Stimulated activated CD4-positive, alpha-beta T cell treated with anti-CD3 and anti-CD28 coated beads, Interleukin-4, amount 100 ng/mL, for 48 hours (primary cell): ENCODE data around the gene TMEM163.
"Not testable (repeated sequence)": the region's sequence is repeated elsewhere in the genome, so short reads cannot be mapped to it uniquely, and the experiment has no call there.

Experiments used
- DNase-seq, 2 donors: peaks; one replicate each; pipeline ENCODE4 v3.0.0-alpha.2; 2020; ENCODE audit warnings: low read depth in 2 of 2

TMEM163 gene

DNA sequence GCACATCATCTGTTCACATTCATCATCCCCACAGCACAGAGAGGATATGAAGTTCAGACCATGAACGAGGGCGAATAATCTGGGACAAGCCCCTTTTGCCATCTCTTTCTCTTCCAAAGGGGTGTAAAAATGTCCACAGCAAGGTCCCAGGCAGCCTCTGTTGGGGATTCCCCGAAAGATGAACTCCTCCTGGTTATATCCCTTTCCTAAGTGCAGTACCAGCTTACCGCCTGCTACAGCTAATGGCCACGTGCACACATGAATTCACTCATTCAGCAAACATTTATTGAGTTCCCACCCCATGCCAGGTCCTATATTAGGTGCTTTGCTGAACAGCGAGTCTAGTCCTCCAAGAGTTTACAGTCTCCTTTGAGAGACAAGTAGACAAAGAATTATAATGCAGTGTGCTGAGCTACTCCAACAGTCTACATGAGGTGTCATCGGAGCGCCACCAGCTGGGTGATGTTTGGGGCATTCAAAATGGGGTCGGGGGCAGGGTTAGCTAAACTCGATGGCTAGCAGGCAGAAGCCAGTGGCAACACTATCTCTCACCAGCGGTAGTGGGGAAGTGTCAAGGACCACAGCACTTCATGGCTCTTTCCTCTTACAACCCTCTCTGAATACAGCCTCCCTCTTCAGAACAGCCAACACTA lies 228.9 kb downstream of the TMEM163 start:
- DNase-seq: no peak

DNA sequence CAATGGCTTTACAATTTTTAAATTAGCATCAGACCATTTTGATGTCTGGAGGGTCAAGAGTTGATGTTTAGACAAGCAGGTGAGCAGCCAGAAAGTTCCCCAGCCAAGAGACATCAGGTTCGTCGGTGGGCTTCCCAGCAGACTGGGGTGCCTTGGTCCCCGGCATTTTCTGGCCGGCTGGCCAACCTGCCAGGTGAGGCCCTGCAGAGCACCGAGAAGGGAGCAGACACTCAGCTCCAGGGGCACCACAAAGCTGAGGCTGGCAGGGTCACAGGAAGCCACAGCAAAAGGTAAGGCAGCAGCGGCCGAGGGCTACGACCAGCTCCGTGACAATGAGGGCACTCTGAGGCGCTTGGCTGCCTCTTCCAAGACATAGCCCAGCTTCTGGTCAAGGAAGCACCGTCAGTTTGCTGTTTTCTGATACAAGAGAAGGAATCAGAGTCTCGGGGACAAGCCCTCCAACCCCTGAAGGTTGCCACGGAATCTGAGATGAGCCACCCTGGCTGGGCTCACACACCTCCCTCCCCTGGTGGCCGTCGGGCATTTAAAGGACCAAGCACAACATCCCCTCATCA lies 235.9 kb downstream of the TMEM163 start:
- no peak for DNase-seq

DNA sequence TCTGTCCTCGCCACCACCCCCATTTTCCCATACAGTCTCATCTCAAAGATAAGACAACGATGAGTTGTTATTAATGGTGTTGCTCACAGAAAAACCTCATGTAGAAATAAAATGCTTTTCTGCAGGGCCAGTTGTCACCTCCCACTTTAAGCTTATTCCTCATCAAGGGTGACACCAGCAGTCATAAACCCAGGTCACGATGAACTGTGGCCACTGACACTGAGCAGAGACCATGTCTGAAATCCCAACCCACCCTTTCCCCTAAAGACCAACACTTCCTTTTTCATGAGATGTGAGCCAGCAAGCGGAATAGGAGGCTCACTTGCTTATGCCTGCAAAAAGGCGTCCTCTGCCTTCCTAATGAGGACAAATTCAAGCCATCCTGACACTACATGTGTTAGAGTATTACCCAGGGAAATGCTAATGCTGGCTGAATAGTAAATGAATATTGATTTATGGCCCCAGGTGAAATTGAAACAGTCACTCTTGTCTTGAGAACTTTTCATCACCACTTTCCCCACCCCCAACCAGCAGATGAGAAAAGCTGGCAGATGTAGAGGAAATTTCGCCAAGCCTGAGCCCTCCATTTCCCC lies 236.6 kb downstream of the TMEM163 start:
- DNase-seq: no peak

DNA sequence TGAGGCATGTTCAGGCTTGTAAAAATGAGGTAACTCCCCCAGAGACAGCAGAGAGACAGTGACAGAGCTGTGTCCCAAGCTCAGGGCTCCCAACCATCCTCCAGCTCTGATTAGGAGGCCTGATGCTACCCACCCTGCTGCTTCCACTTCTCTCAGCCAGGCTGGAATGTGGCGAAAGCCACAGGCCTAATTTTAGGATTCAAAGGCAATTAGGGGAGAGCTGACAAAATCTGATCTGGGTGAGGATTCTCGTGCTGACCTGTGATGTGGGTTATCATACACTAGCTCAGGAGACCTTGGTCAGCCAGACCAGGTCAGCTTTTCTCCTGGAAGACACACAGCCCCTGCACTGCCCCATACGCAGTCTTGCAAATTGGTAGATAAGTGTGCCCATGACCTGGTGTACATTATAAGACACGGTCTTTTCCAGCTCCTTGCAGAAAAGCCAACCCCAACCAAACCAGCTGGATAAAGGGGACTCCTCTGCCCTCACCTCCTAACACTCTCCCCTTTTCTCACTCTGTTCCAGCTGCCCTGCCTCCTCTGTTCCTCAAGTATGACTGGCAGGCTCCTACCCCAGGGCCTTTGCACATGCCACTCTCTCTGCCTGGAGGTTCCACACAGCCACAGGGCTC lies 239.0 kb downstream of the TMEM163 start:
- no peak for DNase-seq

DNA sequence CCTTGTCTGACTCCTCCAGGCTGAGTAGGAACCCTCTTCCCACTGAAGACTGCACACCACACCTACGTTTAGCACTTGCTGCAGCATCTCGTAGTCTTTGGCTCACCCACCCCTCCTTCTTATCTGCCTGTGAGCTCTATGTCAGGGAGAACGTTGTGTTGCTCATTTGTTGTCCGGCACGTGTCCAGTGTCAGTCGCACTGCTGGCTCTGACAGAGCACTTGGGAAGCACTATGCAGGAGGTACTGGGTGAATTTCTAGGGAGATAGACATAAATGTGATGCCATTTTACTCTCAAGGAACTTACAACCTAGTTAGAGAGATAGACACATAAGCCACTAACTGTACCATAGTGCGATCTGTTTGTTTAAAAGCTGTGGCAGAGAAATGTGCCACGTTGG lies 241.8 kb downstream of the TMEM163 start:
- DNase-seq: not testable (repeated sequence)

DNA sequence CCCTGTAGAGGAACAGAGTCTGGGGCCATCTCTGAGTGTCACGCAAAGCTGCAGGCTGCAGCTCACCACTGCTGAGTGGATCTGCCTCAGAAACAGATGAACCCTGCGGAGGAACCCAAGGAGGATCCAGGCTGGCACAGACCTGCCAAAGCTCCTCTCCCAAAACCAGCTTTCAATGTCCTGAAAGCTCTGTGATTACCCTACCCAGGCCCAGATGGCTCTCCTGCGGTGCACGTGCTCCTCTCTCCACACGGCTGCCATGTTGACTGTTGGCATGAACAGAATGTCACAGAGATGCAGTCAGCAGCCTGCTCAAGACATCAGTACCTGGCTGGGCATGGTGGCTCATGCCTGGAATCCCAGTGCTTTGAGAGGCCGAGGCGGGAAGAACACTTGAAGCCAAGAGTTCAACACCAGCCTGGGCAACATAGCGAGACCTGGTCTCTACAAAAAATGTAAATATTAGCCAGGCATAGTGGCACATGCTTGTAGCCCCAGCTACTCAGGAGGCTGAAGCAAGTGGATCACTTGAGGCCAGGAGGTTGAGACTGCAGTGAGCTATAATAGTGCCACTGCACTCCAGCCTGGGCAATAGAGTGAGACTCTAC lies 248.1 kb downstream of the TMEM163 start:
- DNase-seq: no peak

DNA sequence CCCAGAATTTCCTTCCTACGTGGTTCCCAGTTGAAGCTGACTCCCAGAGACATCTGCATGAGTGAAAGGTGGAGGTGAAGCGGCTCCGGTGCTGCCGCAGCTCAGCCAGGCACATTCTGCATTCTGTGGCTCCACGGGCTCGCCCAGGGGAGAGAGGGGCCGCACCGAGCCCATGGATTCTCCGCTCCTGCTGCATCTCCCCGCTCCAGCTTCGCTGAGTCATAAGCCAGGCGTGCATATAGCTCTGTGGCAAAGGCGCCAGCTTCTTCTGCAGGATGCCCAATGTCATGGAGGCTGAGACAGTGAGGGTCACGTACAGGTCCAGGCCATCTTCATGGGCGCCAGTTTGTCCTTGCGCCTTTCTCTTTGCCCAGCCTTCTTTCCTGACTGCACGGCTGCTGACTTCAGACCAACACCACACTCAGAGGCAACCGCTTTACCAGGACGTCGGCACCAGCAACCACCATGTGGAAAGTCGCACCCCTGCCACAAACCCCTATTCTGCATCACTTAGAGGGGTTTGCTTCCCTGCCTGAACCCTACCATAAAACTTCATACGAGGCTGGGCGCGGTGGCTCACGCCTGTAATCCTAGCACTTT lies 249.2 kb downstream of the TMEM163 start:
- no peak for DNase-seq

DNA sequence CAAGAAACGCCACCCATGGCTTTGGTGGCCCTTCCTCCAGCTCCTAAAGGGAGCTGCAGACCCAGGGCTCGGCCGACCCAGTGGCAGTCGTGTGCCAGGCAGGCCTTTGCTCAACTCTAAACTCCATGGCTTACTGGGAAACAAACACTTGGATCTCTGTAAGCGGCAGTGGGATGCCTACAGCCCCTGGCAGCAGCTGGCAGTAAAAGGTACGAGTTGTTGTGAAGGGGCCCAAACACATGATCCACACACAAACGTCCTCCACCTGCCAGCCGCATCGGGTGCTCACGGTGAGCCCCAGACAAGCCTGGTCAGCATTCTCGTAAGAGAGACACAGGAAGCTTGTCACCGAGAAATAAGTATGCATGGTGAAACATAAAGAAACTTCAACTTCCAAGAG lies 250.0 kb downstream of the TMEM163 start:
- no peak for DNase-seq

DNA sequence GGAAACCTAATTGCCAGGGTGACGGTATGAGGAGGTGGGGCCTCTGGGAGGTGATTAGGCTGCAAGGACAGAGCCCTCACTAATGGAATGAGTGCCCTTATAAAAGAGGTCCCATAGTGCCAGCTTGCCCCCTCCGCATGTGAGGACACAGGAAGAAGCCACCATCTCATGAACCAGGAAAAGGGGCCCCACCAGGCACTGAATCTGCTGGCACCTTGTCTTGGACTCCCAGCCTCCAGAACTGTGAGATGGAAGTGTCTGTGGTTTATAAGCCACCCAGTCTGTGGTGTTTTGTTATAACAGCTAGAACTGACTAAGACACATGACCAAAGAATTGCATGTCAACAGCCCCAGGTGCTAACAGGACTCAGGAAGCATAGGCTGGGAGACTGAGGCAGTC lies 250.6 kb downstream of the TMEM163 start:
- no peak for DNase-seq

DNA sequence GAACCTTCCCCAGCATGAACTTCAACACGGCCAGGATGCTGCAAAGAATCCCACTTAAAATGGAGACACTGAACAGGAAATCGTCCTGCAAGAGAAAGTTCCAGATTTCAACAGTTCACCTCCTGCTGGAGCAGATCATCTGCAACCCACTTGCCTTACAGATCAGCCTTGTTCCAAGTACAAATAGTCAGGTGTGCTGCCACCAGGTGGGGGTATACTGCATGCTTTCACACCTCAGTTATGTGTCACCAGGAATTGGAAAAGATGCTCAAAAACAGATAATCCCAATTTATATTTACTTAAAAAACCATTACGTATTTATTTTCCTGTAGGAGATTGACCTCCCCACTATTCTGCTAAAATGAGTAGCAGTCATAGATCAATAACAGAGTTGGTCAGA lies 252.7 kb downstream of the TMEM163 start:
- DNase-seq: peak in 1 of 2 donors; percentile 11

DNA sequence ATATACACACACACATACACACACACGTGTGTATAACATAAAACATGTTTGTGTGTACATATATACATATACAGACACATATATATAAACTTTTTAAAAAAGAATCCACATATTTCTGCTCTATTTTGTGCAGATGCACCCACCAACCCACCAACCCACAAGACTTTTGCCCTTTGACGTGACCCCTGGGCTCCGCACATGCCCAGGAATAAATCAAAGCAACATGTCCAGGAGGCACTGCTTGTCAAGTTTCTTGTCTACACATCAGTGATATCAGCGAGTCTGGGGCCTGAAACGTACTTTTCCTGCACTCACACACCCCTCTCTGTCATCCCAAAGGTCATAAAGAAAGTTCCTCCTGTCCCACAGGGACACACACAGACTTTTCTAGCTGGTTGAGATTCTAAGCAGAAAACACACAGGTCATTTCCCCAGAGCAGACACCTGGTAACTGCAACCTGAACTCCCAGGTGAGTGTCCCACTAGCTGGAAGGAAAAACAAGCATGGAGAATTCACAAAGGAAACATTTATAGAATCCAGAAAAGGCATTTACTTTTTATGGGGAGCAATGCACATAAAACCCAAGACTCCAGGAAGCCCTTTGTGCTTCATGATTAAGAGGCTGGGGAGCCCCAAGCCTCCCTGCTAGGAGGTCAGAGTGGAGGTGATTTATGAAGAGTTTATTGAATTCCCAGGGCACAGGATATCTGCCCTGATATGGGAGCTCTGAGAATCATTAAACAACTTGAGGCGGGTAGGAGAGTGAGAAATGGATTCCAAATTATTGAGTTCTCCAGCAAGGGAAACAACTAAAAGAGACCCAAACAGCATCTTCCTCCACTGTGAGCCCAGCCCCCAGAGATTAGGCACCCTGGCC lies 253.3 kb downstream of the TMEM163 start:
- no peak for DNase-seq

DNA sequence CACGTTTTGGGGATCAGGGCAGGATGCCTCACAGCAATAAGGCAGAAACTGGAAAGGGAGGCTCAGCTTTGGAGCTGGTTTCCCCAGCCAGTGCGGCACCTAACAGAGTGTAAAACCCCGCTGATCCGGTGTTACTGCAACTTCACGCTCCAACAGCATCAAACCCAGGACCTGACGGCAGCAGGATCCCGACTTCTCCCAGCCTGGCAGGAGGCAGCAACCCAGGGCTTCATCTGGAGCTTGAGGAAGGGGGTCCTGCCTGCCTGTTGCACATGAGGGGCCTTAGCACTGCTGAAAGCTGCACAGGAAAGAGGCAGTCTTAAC lies 255.1 kb downstream of the TMEM163 start:
- DNase-seq: no peak

DNA sequence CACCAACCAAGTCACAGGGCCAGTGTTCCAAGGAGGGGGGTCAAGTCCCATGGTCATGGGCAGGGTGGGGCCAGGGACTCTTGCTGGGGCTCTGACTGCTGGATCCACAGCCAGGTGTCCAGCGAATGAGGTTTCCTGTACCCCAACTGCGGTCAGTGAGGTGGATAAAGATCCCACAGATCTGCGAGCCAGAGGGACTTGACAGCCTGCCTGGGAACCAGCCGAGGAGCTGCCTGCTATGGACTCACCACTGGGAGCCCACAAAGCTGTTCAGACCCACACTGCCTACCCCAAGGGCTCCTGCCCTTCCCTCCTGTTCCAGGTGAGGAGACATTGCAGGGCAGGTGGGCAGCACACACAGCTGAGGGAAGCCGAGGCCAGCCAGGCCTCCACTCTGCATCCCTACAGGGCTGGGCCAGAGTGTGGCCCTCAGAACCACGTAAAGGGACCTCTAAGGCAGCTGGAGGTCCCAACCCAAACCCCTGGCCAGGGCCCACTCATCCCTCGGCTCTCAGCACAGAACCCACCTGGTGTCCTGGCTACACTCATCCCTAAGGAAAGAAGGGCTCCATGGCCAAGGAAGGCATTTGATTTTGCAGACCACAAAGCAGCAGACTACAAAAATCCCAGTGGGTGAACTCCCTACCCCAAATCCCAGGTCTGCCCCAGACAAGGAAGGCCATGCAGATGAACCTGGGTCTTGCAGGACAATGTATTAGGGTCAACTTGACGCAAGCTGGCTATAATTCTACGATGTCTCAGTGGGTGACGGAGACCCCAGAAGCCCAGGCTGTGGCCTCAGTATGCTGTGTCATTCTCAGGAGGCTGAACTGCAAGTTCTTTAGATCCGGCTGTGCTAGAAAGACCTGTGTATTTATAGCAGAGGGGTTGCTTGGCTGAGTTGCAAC lies 255.8 kb downstream of the TMEM163 start:
- DNase-seq: no peak

DNA sequence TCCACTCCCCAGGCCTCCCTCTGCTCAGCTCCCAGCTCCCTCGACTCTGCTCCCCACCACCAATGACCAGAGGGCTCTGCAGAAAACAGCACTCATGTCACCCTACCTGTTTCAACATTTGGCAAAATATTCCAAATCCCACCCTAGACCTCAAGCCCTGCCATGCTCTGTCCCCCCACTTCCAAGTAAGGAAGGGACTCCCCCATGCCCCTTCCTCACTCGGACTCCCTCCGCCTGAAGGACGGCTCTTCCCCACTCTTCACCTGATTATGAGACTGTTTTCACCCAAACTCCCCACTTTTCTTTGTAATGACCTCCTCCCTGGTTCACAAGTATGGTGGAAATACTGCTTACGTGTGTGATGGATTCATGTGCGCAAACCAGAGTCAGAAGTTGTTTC lies 256.5 kb downstream of the TMEM163 start:
- no peak for DNase-seq

DNA sequence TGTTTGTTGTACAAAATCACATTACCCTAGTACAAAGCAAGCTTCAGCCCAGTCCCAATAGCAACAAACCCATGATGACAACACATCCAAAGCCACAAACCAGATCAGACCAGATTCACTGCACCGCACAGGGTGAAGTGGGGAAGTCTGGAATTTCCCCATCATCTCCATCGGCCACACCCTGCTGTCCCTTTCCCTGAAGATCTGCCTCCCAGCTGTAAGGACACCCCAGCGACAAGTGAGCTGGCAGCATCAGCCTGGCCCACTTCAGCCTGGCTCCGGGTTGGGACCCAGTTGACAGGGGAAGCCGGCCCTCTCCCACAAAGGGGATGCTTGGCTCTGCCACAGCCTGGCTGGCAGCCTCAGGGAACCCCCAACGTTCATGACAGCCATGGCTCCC lies 257.3 kb downstream of the TMEM163 start:
- DNase-seq: no peak

DNA sequence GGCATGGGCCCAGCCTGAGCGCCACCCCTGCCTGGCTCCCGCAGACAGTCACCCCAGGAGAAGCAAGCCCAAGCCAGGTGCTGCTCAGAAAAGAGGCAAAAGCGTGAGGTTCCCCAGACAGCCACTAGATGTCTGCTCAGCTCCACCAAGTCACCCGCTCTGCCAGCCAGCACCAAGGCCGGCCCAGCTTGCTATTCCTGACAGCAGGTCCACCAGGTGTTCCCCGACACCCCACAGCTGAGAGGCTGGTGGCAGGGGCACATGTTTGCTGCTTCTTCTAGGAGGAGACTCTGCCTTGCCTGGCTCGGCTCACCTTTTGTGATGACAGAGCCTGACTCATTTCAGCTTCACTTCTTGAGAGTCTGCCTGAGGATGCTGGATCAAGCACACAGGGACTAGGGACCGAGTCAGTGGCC lies 258.2 kb downstream of the TMEM163 start:
- DNase-seq: peak; percentile 15 to 22

DNA sequence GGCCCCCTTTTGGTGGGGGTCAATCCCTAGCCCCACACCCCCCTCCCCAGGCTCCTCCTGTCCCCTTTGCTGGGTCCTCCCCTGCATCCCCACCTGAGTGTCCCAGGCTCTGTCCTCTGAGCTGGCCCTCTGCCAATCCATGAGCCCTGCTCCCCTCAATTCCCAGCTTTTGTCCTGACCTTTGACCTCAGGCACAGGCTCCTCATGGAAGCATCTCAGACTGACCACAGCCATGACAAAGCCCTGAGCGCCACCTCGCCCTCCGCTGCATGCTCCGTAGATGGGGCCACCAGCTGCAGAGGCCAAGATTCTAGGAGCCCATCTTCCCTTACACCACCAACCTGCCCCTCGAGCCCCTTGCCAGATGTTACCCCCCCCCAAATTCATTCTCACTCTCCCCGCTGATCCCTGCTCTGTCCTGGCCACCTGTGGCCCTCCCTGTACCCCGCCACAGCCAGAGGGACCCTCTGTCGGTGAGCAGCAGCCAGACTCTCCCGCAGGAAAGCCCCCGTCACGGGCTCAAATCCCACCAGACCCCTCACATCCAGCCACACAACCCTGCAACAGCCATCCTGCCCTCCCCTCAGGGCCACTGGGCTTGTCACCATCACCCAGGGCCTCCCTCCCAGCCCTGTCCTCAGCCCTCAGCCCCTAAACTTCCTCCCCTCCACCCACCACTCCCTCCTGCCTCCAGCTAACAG lies 258.9 kb downstream of the TMEM163 start:
- DNase-seq: no peak

DNA sequence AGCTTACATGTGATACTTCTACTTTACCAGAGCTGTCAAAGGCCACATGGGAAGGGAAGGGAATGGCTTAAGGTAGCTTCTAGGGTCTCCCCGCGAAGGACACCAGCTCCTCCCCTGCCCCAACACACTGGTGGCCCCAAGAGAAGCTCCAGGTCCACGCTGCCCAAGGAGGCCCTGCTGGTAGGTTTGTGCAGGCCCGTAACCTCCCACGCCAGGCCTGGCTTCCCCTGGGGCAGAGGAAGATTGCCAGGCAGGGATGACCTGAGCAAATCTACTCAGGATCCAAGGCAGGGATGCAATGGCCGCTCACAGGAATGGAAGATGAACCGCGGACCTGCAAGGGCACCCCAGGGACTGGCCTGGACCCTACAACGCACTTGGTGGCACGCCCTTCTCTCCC lies 259.9 kb downstream of the TMEM163 start:
- DNase-seq: no peak

DNA sequence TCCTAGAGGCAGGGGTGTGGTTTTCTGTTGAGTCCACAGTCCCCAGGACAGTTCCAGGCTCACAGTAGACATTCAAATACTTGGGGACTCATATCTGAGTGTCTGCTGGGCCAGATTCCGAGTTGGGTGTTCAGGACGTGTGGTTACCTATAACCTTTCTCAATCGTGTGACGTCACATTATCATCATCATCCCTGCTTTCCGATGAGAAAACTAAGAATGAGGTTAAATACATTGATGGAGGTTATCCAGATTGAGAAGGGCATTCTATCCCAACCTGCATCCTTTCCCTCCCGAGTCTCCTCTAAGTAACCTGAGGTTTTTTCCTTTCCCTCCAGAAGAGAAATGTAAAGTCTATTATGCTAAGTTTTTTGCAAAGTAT lies 260.3 kb downstream of the TMEM163 start:
- DNase-seq: no peak
